Measurements from ENCODE around the gene PIEZO1.

- no peak for TF ChIP-seq CTCF (IDR thresholded peaks at IDR 0.05)
- TF ChIP-seq POLR2A (IDR thresholded peaks at IDR 0.05) = no peak
- TF ChIP-seq POLR2AphosphoS5 (IDR thresholded peaks at IDR 0.05) = no peak
These were observed 7.3 kb downstream of the PIEZO1 start for GRCh38 chr16:88777471-88778270.
